K562 (cell line): ENCODE measurements around the gene DNAH9. TPM values are rescaled to one million over a fixed set of nuclear protein-coding genes. Genes with fewer than 3 reads are reported as not detected.

Source experiments
- BCL6 ChIP-seq: fragments of 250-450 bp; sonication (Bioruptor Pico); IDR thresholded peaks from 2 replicates; pipeline ENCODE4 v1.4.0; 2020
- DNMT1 ChIP-seq: fragments of 450-650 bp; IDR thresholded peaks from 2 replicates; pipeline ENCODE4 v1.6.1; 2016; ENCODE audit warnings: antibody characterized with exemption, mild to moderate bottlenecking
- MTA2 ChIP-seq: fragments of 450-650 bp; IDR thresholded peaks from 2 replicates; pipeline ENCODE4 v1.6.1; 2016; ENCODE audit warnings: low read depth
- NCOA6 ChIP-seq: fragments of 450-650 bp; IDR thresholded peaks from 2 replicates; pipeline ENCODE4 v1.6.1; 2017; ENCODE audit warnings: mild to moderate bottlenecking
- SRSF1 ChIP-seq: fragments of 200-400 bp; formaldehyde crosslinking; IDR thresholded peaks from 2 replicates; pipeline ENCODE4 v1.6.1; 2017; ENCODE audit warnings: mild to moderate bottlenecking, low read depth, low read length, moderate library complexity
- ZKSCAN1 ChIP-seq: fragments of 150-350 bp; IDR thresholded peaks from 2 replicates; pipeline ENCODE4 v1.6.1; 2016; ENCODE audit warnings: low read depth, low read length
- ZNF354B ChIP-seq: fragments of 250-450 bp; sonication (Bioruptor Pico); IDR thresholded peaks from 2 replicates; pipeline ENCODE4 v1.4.0; 2020
- polyA plus RNA-seq, 8 experiments: library from polyadenylated mRNA; depleted of rRNA in 4 of 8; stranded (reverse) in 5 of 8; unstranded in 3 of 8; fragments of >200 nt; fragmentation: Nextera tagmentation in 2 of 8; fragmentation: Illumina TruSeq in 1 of 8; extraction: Ambion mirVana in 2 of 8; extraction: Trizol in 1 of 8; gene quantifications; 2 replicates each; pipeline versions ENCODE4 v1.2.1 to v1.2.3, GENCODE V29; 2011 to 2014; ENCODE audit warnings: inconsistent platforms in 1 of 8, missing spikeins in 1 of 8
- total RNA-seq, 7 experiments: library from RNA; depleted of rRNA in 6 of 7; stranded (reverse); fragments of >200 nt in 6 of 7; fragmentation: Illumina TruSeq in 2 of 7; extraction: Trizol in 2 of 7; gene quantifications; 2 replicates each; pipeline versions ENCODE4 v1.2.1 to v1.2.3, GENCODE V29; 2011 to 2021; ENCODE audit warnings: low replicate concordance in 1 of 7
- TF ChIP-seq, protein P1 (sequence below): fragments of 250-450 bp; sonication (Bioruptor Pico); IDR thresholded peaks from 2 replicates; pipeline ENCODE4 v1.9.0; 2021; ENCODE audit warnings: mild to moderate bottlenecking, inconsistent platforms
- TF ChIP-seq, protein P2 (sequence below): fragments of 200-800 bp; sonication (Bioruptor generic); IDR thresholded peaks from 2 replicates; pipeline ENCODE4 v1.6.1; 2017; ENCODE audit warnings: missing genetic modification characterization, missing compliant biosample characterization
- TF ChIP-seq, protein P3 (sequence below), 3 experiments: IDR thresholded peaks in 2 of 3; conservative IDR thresholded peaks in 1 of 3; 2 replicates each; pipeline ENCODE4 v1.5.1; 2011 to 2012; ENCODE audit warnings: low read length in 3 of 3, mild to moderate bottlenecking in 3 of 3, control low read depth in 2 of 3, improper control_type of control experiment in 1 of 3, inconsistent platforms in 1 of 3, low read depth in 1 of 3, mixed read lengths in 1 of 3, moderate library complexity in 1 of 3; ENCODE audit not compliant: insufficient read depth in 2 of 3

DNAH9 gene
- total and polyA plus RNA-seq, 9 of the 15 experiments (the other 6 are each of a cell fraction or from before 2014, with no cell fraction given), result not detected

GRCh38 chr17:11882716-11883115 lies 284.4 kb downstream of the DNAH9 start (continued):
- no peak for TF ChIP-seq DNMT1
- TF ChIP-seq BCL6, result no peak
- TF ChIP-seq, protein P1, sequence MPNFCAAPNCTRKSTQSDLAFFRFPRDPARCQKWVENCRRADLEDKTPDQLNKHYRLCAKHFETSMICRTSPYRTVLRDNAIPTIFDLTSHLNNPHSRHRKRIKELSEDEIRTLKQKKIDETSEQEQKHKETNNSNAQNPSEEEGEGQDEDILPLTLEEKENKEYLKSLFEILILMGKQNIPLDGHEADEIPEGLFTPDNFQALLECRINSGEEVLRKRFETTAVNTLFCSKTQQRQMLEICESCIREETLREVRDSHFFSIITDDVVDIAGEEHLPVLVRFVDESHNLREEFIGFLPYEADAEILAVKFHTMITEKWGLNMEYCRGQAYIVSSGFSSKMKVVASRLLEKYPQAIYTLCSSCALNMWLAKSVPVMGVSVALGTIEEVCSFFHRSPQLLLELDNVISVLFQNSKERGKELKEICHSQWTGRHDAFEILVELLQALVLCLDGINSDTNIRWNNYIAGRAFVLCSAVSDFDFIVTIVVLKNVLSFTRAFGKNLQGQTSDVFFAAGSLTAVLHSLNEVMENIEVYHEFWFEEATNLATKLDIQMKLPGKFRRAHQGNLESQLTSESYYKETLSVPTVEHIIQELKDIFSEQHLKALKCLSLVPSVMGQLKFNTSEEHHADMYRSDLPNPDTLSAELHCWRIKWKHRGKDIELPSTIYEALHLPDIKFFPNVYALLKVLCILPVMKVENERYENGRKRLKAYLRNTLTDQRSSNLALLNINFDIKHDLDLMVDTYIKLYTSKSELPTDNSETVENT (CRISPR knock-in tag), result no peak
- TF ChIP-seq MTA2, result no peak
- TF ChIP-seq NCOA6, result no peak
- TF ChIP-seq, protein P2, sequence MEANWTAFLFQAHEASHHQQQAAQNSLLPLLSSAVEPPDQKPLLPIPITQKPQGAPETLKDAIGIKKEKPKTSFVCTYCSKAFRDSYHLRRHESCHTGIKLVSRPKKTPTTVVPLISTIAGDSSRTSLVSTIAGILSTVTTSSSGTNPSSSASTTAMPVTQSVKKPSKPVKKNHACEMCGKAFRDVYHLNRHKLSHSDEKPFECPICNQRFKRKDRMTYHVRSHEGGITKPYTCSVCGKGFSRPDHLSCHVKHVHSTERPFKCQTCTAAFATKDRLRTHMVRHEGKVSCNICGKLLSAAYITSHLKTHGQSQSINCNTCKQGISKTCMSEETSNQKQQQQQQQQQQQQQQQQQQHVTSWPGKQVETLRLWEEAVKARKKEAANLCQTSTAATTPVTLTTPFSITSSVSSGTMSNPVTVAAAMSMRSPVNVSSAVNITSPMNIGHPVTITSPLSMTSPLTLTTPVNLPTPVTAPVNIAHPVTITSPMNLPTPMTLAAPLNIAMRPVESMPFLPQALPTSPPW (CRISPR knock-in tag), result no peak
- TF ChIP-seq ZNF354B (CRISPR knock-in tag), result no peak
- TF ChIP-seq, protein P3, sequence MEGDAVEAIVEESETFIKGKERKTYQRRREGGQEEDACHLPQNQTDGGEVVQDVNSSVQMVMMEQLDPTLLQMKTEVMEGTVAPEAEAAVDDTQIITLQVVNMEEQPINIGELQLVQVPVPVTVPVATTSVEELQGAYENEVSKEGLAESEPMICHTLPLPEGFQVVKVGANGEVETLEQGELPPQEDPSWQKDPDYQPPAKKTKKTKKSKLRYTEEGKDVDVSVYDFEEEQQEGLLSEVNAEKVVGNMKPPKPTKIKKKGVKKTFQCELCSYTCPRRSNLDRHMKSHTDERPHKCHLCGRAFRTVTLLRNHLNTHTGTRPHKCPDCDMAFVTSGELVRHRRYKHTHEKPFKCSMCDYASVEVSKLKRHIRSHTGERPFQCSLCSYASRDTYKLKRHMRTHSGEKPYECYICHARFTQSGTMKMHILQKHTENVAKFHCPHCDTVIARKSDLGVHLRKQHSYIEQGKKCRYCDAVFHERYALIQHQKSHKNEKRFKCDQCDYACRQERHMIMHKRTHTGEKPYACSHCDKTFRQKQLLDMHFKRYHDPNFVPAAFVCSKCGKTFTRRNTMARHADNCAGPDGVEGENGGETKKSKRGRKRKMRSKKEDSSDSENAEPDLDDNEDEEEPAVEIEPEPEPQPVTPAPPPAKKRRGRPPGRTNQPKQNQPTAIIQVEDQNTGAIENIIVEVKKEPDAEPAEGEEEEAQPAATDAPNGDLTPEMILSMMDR (IDR thresholded peaks at IDR 0.05 in 2 of 3, conservative IDR thresholded peaks at IDR 0.05 in 1 of 3; ENCODE audit: insufficient read depth in 2 of 3, low read depth in 1 of 3, low read length in 3 of 3), result no peak
- TF ChIP-seq SRSF1, result no peak
- no peak for TF ChIP-seq ZKSCAN1
